SK-N-SH (cell line): ENCODE data around the gene CDH23. TPM values are rescaled to one million over a fixed set of nuclear protein-coding genes. Genes with fewer than 3 reads are reported as not detected.

ENCODE experiments used
- CTCF ChIA-PET: fragments of 300-600, 350-600 bp; formaldehyde crosslinking; extraction: SDS; loops from one replicate; lab custom pipeline; 2021; lab: Yijun Ruan, JAX
- POLR2A ChIA-PET: fragments of 350-600 bp; sonication (Branson Sonifier 250); formaldehyde crosslinking; extraction: SDS; loops from one replicate; lab custom pipeline; 2020; ENCODE audit warnings: antibody characterized with exemption, inconsistent platforms; lab: Yijun Ruan, JAX
- DNase-seq: peaks from one replicate; pipeline ENCODE4 v3.0.0; 2012
- H2AFZ ChIP-seq: fragments of 200-600 bp; sonication (generic); 2 replicates; pipeline ENCODE4 v1.8.1; 2016; ENCODE audit warnings: antibody characterized with exemption, mild to moderate bottlenecking, low read depth
- H3F3A ChIP-seq: fragments of 200-600 bp; sonication (generic); replicated peaks from 2 replicates; pipeline ENCODE3; 2016; ENCODE audit warnings: antibody characterized with exemption, mild to moderate bottlenecking; ENCODE audit not compliant: insufficient read depth
- H3K27ac ChIP-seq, 2 experiments: fragments of 200-500 bp in 1 of 2; fragments of 200-600 bp in 1 of 2; sonication (Bioruptor generic) in 1 of 2; sonication (generic), shearing (Covaris generic) in 1 of 2; 2 replicates each; pipeline versions ENCODE4 v1.5.1 to v1.6.1; 2014 to 2016; ENCODE audit warnings: low read depth in 2 of 2, inconsistent platforms in 1 of 2, low read length in 1 of 2, mild to moderate bottlenecking in 1 of 2, mixed read lengths in 1 of 2
- H3K27me3 ChIP-seq: fragments of 200-600 bp; sonication (generic), shearing (Covaris generic); 2 replicates; pipeline ENCODE4 v1.6.1; 2016; ENCODE audit warnings: mixed run types; ENCODE audit not compliant: insufficient read depth
- H3K36me3 ChIP-seq, 2 experiments: fragments of 200-500 bp in 1 of 2; fragments of 200-600 bp in 1 of 2; sonication (Bioruptor generic) in 1 of 2; sonication (generic) in 1 of 2; replicated peaks in 1 of 2; 2 replicates each; pipeline versions ENCODE3 to v1.5.1; 2014 to 2016; ENCODE audit warnings: low read length in 1 of 2, mild to moderate bottlenecking in 1 of 2; ENCODE audit not compliant: insufficient read depth in 2 of 2, control insufficient read depth in 1 of 2
- H3K4me1 ChIP-seq, 2 experiments: fragments of 200-500 bp in 1 of 2; fragments of 200-600 bp in 1 of 2; sonication (Bioruptor generic) in 1 of 2; sonication (generic), shearing (Covaris generic) in 1 of 2; 2 replicates each; pipeline versions ENCODE4 v1.5.1 to v1.6.1; 2014 to 2016; ENCODE audit warnings: low read depth in 1 of 2, low read length in 1 of 2, mixed run types in 1 of 2; ENCODE audit not compliant: insufficient read depth in 2 of 2, control insufficient read depth in 1 of 2
- H3K4me2 ChIP-seq: fragments of 200-600 bp; sonication (generic), shearing (Covaris generic); 2 replicates; pipeline ENCODE4 v1.6.1; 2017; ENCODE audit warnings: mixed run types
- H3K4me3 ChIP-seq, 2 experiments: fragments of 200-500 bp in 1 of 2; fragments of 200-600 bp in 1 of 2; sonication (Bioruptor generic) in 1 of 2; sonication (generic), shearing (Covaris generic) in 1 of 2; 2 replicates each; pipeline versions ENCODE4 v1.5.1 to v1.8.1; 2014 to 2016; ENCODE audit warnings: low read depth in 2 of 2, inconsistent platforms in 1 of 2, low read length in 1 of 2, mild to moderate bottlenecking in 1 of 2, mixed read lengths in 1 of 2, moderate library complexity in 1 of 2
- H3K79me2 ChIP-seq: fragments of 200-600 bp; sonication (generic); 2 replicates; pipeline ENCODE4 v1.8.1; 2017; ENCODE audit warnings: mild to moderate bottlenecking; ENCODE audit not compliant: insufficient read depth
- H3K9ac ChIP-seq: fragments of 200-600 bp; sonication (generic); 2 replicates; pipeline ENCODE4 v1.6.1; 2017; ENCODE audit warnings: mixed run types
- H3K9me2 ChIP-seq: fragments of 200-600 bp; sonication (generic); 2 replicates; pipeline ENCODE4 v1.6.1; 2017; ENCODE audit warnings: mixed run types
- H3K9me3 ChIP-seq: fragments of 200-600 bp; sonication (generic); 2 replicates; pipeline ENCODE4 v1.6.1; 2017; ENCODE audit warnings: mixed run types, mild to moderate bottlenecking, moderate library complexity
- H4K20me1 ChIP-seq: fragments of 200-600 bp; sonication (generic); 2 replicates; pipeline ENCODE4 v1.6.1; 2017; ENCODE audit warnings: mild to moderate bottlenecking, mixed run types; ENCODE audit not compliant: insufficient read depth
- FOSL2 ChIP-seq: IDR thresholded peaks from 2 replicates; pipeline ENCODE4 v1.4.0; 2012; ENCODE audit warnings: low read depth, mild to moderate bottlenecking, moderate library complexity, borderline replicate concordance
- NRF1 ChIP-seq: IDR thresholded peaks from 2 replicates; pipeline ENCODE4 v1.6.1; 2012; ENCODE audit warnings: low read depth, mild to moderate bottlenecking, low read length
- RFX5 ChIP-seq: IDR thresholded peaks from 2 replicates; pipeline ENCODE4 v1.6.1; 2012; ENCODE audit warnings: mild to moderate bottlenecking, improper control_type of control experiment, low read length
- TAF1 ChIP-seq: IDR thresholded peaks from 2 replicates; pipeline ENCODE4 v1.6.1; 2012; ENCODE audit warnings: low read depth, mild to moderate bottlenecking, low read length, moderate library complexity, borderline replicate concordance
- TCF12 ChIP-seq: IDR thresholded peaks from 2 replicates; pipeline ENCODE4 v1.4.0; 2012
- TEAD4 ChIP-seq: IDR thresholded peaks from 2 replicates; pipeline ENCODE4 v1.4.0; 2012; ENCODE audit warnings: mild to moderate bottlenecking, borderline replicate concordance; ENCODE audit not compliant: insufficient read depth
- WGBS: methylation state at CpG from one replicate; pipeline ENCODE4 v1.1.6; 2017; ENCODE audit warnings: low lambda C conversion rate; 5-methylcytosine and 5-hydroxymethylcytosine counted together
- polyA plus RNA-seq, 3 experiments: library from polyadenylated mRNA; depleted of rRNA; stranded (reverse); fragments of >200 nt; gene quantifications; 2 replicates each; pipeline ENCODE4 v1.2.3, GENCODE V29; 2012
- TF ChIP-seq, protein P1 (sequence below): IDR thresholded peaks from 2 replicates; pipeline ENCODE4 v1.4.0; 2012; ENCODE audit warnings: low read depth, borderline replicate concordance
- TF ChIP-seq, protein P2 (sequence below): IDR thresholded peaks from 2 replicates; pipeline ENCODE4 v1.6.1; 2012; ENCODE audit warnings: mild to moderate bottlenecking, low read depth, low read length, moderate library complexity
- TF ChIP-seq, protein P3 (sequence below): IDR thresholded peaks from 2 replicates; pipeline ENCODE4; 2012
- TF ChIP-seq, protein P4 (sequence below): fragments of 200-600 bp; sonication (generic); IDR thresholded peaks from 2 replicates; pipeline ENCODE4 v1.6.1; 2017; ENCODE audit warnings: antibody characterized with exemption, mild to moderate bottlenecking, moderate library complexity

CDH23 gene
- polyA plus RNA-seq, 1 of the 3 experiments (the other 2 are of a cell fraction): 0.03 TPM

DNA sequence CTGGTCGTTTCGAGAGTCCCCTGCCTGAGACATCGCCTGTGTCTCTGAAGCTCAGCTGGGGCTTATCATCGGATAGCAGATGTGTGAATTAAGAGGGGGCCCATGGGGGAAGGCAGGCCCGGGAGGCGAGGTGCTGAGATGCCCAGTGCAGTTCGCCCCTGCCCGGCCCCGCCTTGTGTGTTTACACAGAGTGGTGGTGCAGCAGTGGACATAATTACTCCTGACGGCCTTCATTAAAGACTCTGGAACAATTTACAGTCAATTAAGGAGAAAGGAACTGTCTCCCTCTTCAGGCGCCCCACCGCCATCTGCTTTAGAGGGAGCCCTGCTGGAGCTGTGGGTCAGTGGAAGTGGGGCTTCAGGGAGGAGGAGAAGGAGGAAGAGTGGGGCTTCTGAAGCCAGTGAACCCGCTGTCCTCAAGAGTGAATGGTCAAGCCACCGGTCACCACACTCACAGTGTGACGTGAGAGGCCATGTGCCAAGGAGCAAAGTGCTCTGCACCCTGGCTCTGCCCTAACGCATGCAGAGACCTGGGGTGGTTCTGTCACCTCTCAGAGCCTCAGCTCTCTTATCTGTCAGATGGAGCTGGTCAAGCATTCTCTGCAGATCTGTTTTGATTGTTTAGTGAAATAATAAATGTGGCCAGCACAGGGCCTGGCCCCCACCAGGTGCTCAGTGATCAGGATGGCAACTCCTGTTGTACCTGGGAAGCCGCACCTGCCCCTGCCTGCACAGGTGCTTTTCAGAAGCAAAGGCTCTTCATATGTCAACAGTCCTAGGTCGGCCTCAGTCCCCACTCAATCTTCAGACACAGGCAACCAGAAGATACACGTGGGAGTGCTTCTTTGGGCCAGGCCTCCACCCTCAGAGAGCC lies 65.6 kb downstream of the CDH23 start:
- Histone ChIP-seq H3F3A (no peaks in the 10 kb centered on the region), H3K4me3 (no peak overlapping the region), H3K9me3 (no peaks in the 10 kb centered on the region), H3K4me2 (no peak overlapping the region), H3K9ac (no peak overlapping the region), H3K79me2 (no peaks in the 10 kb centered on the region), H3K9me2 (no peaks in the 10 kb centered on the region), H3K27ac (no peak overlapping the region), H3K4me1 (peaks cover 0 to 5% of the 10 kb centered on the region in 2 experiments; a peak in 1 of 4 replicates), H4K20me1 (no peaks in the 10 kb centered on the region), H3K36me3 (no peaks in the 10 kb centered on the region), H3K27me3 (peaks cover 9% of the 10 kb centered on the region; the same call in 1 of the 2 replicates), H2AFZ (no peak overlapping the region)
- no peak for DNase-seq
- TF ChIP-seq, protein P1, sequence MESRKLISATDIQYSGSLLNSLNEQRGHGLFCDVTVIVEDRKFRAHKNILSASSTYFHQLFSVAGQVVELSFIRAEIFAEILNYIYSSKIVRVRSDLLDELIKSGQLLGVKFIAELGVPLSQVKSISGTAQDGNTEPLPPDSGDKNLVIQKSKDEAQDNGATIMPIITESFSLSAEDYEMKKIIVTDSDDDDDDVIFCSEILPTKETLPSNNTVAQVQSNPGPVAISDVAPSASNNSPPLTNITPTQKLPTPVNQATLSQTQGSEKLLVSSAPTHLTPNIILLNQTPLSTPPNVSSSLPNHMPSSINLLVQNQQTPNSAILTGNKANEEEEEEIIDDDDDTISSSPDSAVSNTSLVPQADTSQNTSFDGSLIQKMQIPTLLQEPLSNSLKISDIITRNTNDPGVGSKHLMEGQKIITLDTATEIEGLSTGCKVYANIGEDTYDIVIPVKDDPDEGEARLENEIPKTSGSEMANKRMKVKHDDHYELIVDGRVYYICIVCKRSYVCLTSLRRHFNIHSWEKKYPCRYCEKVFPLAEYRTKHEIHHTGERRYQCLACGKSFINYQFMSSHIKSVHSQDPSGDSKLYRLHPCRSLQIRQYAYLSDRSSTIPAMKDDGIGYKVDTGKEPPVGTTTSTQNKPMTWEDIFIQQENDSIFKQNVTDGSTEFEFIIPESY: no peak
- TF ChIP-seq TCF12 (no peak), FOSL2 (no peak), TEAD4 (no peak), TAF1 (no peak)
- TF ChIP-seq, protein P2, sequence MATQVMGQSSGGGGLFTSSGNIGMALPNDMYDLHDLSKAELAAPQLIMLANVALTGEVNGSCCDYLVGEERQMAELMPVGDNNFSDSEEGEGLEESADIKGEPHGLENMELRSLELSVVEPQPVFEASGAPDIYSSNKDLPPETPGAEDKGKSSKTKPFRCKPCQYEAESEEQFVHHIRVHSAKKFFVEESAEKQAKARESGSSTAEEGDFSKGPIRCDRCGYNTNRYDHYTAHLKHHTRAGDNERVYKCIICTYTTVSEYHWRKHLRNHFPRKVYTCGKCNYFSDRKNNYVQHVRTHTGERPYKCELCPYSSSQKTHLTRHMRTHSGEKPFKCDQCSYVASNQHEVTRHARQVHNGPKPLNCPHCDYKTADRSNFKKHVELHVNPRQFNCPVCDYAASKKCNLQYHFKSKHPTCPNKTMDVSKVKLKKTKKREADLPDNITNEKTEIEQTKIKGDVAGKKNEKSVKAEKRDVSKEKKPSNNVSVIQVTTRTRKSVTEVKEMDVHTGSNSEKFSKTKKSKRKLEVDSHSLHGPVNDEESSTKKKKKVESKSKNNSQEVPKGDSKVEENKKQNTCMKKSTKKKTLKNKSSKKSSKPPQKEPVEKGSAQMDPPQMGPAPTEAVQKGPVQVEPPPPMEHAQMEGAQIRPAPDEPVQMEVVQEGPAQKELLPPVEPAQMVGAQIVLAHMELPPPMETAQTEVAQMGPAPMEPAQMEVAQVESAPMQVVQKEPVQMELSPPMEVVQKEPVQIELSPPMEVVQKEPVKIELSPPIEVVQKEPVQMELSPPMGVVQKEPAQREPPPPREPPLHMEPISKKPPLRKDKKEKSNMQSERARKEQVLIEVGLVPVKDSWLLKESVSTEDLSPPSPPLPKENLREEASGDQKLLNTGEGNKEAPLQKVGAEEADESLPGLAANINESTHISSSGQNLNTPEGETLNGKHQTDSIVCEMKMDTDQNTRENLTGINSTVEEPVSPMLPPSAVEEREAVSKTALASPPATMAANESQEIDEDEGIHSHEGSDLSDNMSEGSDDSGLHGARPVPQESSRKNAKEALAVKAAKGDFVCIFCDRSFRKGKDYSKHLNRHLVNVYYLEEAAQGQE: no peak
- 49% methylated on average over 17 of the region's 19 CpGs for WGBS
- ChIA-PET POLR2A (no interaction called here), CTCF (interaction anchor here (0.8 to 1.0 kb wide), 3 partner anchors 11 to 142 kb away, joined by 3 to 4 read pairs (median 3); no protein-coding TSS in a partner anchor)

DNA sequence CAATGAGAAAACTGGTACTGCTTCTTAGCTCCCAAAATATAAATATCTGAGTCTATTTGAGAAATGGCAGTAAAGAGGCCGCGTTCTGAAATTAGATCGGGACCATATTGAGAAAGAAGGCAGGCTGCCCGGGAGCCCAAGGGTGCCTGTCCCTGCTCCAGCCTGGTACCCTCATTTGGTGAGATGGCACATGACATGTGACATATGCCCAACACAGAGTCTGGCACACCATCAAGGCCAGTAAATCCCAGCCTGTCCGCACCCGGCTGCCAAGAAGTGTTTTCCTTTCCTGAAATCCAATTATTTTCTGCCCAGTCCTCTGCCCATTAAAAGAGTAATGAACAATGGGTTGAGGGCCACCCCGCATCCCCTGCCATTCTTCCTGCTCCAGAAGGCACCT lies 66.4 kb downstream of the CDH23 start:
- Histone ChIP-seq H3K27me3 (peaks cover 7% of the 10 kb centered on the region; the same call in 1 of the 2 replicates), H3K79me2 (no peaks in the 10 kb centered on the region), H3K4me3 (no peak overlapping the region), H3K36me3 (no peaks in the 10 kb centered on the region), H3K9me3 (no peaks in the 10 kb centered on the region), H4K20me1 (no peaks in the 10 kb centered on the region), H3K9me2 (no peaks in the 10 kb centered on the region), H3K4me2 (no peak overlapping the region), H3K4me1 (peaks cover 0 to 5% of the 10 kb centered on the region in 2 experiments; a peak in 1 of 4 replicates), H3K9ac (no peak overlapping the region), H2AFZ (no peak overlapping the region), H3F3A (no peaks in the 10 kb centered on the region), H3K27ac (no peak overlapping the region)
- POLR2A ChIA-PET: no interaction called here
- 75% methylated on average over 7 of the region's 7 CpGs for WGBS
- DNase-seq: no peak
- CTCF ChIA-PET: no interaction called here
- TF ChIP-seq, protein P3, sequence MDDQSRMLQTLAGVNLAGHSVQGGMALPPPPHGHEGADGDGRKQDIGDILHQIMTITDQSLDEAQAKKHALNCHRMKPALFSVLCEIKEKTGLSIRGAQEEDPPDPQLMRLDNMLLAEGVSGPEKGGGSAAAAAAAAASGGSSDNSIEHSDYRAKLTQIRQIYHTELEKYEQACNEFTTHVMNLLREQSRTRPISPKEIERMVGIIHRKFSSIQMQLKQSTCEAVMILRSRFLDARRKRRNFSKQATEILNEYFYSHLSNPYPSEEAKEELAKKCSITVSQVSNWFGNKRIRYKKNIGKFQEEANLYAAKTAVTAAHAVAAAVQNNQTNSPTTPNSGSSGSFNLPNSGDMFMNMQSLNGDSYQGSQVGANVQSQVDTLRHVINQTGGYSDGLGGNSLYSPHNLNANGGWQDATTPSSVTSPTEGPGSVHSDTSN: no peak
- TF ChIP-seq RFX5 (no peak), NRF1 (no peak)
- TF ChIP-seq, protein P2: no peak
- TF ChIP-seq, protein P4, sequence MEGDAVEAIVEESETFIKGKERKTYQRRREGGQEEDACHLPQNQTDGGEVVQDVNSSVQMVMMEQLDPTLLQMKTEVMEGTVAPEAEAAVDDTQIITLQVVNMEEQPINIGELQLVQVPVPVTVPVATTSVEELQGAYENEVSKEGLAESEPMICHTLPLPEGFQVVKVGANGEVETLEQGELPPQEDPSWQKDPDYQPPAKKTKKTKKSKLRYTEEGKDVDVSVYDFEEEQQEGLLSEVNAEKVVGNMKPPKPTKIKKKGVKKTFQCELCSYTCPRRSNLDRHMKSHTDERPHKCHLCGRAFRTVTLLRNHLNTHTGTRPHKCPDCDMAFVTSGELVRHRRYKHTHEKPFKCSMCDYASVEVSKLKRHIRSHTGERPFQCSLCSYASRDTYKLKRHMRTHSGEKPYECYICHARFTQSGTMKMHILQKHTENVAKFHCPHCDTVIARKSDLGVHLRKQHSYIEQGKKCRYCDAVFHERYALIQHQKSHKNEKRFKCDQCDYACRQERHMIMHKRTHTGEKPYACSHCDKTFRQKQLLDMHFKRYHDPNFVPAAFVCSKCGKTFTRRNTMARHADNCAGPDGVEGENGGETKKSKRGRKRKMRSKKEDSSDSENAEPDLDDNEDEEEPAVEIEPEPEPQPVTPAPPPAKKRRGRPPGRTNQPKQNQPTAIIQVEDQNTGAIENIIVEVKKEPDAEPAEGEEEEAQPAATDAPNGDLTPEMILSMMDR: no peak
